Hepatocyte (in vitro differentiated cells): ENCODE data around the gene SLFNL1.

ENCODE experiments used
- EZH2phosphoT487 ChIP-seq: fragments of 200-600 bp; sonication (generic); IDR thresholded peaks from one replicate; pipeline ENCODE4 v1.6.1; 2018; ENCODE audit warnings: antibody characterized with exemption, mild to moderate bottlenecking, low read depth, moderate library complexity; ENCODE audit not compliant: unreplicated experiment, severe bottlenecking
- TF ChIP-seq, protein P1 (sequence below): fragments of 200-600 bp; sonication (generic); IDR thresholded peaks from 2 replicates; pipeline ENCODE4 v1.5.1; 2016; ENCODE audit warnings: antibody characterized with exemption, mild to moderate bottlenecking; ENCODE audit not compliant: poor library complexity

DNA sequence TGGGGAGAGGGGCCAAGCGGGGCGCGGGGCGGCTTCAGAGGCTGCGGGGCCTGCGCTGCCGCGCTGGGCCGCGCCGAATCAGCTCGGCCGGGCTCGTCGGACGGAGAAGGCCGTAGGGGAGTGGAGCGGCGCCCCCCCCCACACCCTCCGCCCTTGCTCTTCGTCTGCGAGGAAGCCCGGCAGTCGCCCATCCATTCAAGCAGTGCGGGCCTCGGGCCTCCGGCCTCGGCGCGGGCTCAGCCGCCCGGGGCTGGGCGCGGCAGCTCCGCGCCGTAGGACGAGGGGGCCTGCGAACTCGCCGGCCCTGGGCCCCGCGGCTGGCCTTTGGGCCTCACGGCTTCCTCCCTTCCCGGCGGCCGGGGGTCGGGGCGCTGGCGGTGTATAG, 41.5 kb downstream of the SLFNL1 start:
- TF ChIP-seq, protein P1, sequence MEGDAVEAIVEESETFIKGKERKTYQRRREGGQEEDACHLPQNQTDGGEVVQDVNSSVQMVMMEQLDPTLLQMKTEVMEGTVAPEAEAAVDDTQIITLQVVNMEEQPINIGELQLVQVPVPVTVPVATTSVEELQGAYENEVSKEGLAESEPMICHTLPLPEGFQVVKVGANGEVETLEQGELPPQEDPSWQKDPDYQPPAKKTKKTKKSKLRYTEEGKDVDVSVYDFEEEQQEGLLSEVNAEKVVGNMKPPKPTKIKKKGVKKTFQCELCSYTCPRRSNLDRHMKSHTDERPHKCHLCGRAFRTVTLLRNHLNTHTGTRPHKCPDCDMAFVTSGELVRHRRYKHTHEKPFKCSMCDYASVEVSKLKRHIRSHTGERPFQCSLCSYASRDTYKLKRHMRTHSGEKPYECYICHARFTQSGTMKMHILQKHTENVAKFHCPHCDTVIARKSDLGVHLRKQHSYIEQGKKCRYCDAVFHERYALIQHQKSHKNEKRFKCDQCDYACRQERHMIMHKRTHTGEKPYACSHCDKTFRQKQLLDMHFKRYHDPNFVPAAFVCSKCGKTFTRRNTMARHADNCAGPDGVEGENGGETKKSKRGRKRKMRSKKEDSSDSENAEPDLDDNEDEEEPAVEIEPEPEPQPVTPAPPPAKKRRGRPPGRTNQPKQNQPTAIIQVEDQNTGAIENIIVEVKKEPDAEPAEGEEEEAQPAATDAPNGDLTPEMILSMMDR = no peak
- TF ChIP-seq EZH2phosphoT487 = no peak
